Measurements from ENCODE around the gene MAPK10.

GRCh38 chr4:86272669-86273068, 87.2 kb downstream of the MAPK10 start:
- no peak for TF ChIP-seq TARDBP (IDR thresholded peaks at IDR 0.05)
- no peak for TF ChIP-seq SUZ12 (IDR thresholded peaks at IDR 0.05)
- no peak for TF ChIP-seq HDGF (IDR thresholded peaks at IDR 0.05; ENCODE audit: borderline replicate concordance)
- TF ChIP-seq PKNOX1 (IDR thresholded peaks at IDR 0.05): no peak
- TF ChIP-seq SP1 (IDR thresholded peaks at IDR 0.05): no peak
- no peak for TF ChIP-seq FOXM1 (IDR thresholded peaks at IDR 0.05; ENCODE audit: borderline replicate concordance)
